GM12873 (cell line): ENCODE data around the gene PSTK.

Experiments used
- TF ChIP-seq, protein P1 (sequence below): IDR thresholded peaks from 2 replicates; pipeline ENCODE4 v1.5.1; 2012; ENCODE audit warnings: low read depth, mild to moderate bottlenecking, moderate library complexity, low read length, control low read depth; ENCODE audit not compliant: insufficient read depth; ENCODE audit errors: missing control alignments

PSTK gene

DNA sequence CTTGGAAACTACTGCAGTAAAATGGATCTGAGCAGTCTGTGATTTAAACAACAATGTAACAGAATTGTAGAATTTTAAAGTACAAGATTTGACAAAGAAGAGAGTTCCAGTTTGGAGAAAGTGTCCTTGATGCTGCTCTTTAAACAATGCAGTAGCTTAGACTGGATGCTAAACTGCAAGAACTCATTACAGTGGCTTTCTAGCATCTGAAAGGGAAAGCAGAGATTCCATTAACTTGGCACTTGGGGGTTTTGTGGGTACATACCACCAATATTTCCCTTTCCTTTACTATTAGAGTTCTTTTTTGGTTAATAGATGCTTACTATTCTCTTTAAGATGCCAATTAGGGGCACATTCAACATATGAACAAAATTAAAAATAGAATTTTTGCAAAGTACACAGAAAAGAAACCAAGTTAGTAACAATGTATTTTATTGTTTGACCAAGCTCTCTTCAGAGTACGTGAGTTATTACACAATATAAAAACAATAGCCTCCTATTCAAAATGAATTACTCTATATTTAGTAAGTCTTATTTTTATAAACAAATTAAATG is 11.9 kb downstream of the PSTK start:
- TF ChIP-seq, protein P1, sequence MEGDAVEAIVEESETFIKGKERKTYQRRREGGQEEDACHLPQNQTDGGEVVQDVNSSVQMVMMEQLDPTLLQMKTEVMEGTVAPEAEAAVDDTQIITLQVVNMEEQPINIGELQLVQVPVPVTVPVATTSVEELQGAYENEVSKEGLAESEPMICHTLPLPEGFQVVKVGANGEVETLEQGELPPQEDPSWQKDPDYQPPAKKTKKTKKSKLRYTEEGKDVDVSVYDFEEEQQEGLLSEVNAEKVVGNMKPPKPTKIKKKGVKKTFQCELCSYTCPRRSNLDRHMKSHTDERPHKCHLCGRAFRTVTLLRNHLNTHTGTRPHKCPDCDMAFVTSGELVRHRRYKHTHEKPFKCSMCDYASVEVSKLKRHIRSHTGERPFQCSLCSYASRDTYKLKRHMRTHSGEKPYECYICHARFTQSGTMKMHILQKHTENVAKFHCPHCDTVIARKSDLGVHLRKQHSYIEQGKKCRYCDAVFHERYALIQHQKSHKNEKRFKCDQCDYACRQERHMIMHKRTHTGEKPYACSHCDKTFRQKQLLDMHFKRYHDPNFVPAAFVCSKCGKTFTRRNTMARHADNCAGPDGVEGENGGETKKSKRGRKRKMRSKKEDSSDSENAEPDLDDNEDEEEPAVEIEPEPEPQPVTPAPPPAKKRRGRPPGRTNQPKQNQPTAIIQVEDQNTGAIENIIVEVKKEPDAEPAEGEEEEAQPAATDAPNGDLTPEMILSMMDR = no peak

DNA sequence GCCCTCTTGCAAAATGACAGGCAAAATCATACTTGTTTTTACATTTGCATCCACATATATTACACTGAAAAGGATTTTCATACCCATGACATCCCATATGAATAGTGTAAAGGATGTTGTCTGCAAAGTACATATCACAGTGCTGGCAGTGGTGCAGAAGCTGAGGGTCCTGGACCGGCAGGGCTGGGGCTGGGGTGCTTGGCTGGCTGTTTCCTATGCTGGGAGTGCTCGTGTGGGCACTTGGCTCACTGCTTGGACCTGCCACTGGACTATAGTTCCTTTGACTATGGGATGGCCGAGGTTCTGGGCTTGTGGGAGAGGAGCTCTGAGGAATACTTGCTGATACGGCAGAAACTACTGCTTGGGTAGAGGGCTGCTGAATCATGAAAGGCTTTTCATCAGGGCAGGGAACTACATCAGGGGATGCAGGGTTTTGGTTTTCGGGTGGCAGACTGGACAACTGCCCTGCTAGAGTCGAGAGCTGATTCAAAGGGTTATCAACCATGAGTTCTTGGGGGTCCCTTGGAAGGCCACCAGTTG is 13.7 kb downstream of the PSTK start:
- TF ChIP-seq, protein P1 = no peak

DNA sequence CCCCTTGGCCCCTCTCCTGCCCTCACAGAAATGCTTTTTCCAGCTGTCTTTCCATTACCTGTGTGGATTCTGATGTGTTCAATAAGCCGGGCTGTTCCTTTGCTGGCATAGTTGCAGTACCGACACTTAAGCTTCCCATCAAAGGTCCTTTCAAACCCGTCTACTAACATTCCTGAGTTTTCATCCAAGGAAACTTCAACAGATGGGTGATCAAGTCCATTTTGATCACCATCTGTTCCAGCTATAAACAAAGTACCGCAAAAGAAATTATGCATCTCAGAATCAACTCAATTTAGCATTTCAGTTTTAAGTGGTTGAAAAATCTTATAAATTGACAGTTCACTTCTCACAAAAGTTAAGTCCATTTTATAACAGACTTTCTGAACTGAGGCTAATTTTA is 15.7 kb downstream of the PSTK start:
- TF ChIP-seq, protein P1 = no peak

DNA sequence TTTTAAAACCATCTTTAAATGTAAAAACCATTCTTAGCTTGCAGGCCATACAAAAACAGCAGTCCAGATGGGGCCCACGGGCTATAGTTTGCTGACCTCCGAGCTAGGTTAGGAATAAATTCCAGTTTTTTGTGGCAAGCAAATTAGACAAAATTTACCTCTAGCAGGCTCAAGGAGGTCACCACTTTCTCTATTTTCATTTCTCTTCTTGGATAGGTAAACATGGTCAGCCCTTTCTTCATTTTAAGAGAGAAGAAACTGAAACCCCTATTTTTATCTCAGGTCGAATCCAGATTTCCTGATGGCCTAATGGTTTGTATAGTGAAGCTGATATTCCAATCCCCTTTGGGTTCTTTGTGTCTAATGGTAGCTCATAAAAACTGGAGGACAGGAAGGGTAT is 17.7 kb downstream of the PSTK start:
- TF ChIP-seq, protein P1 = no peak

DNA sequence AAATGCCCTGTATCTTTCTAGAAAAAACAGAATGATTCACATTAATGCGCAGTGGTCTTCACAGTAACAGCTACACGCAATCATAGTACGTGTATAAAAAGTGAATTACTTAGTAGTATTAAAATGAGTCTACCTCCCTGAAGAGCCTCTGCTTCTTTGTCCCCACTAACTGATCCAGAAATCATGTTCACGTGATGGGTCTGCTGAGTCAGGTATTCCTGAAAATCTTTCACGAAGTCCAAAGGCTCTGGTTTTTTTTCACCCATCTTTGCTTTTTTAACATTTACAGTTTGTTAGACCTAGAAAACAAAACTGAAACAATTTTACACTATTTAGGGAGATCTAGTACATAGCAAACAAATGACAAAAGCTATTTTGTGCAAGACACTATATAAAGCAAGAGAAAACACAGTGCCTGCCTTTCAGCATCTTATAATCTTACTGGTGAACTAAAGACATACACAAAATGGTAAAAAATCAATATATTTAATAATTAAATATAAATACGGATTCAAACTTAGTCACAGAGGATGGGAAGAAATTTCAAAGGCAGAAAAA is 18.2 kb downstream of the PSTK start:
- TF ChIP-seq, protein P1 = no peak

DNA sequence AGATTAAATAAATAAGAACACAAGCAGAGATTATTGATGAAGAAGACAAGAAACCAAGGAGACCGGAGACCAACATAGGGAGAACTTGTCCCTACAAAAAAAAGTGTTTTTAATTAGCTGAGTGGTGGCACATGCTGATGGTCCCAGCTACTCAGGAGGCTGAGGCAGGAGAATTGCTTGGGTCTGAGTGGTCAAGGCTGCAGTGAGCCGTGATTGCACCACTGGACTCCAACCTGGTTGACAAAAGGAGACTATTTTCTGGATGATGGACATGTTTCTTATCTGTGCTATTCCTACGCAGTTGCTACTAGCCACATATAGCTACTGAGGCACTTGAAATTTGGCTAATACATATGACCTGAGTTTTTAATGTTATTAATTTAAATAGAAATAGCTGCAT is 18.7 kb downstream of the PSTK start:
- TF ChIP-seq, protein P1 = no peak

DNA sequence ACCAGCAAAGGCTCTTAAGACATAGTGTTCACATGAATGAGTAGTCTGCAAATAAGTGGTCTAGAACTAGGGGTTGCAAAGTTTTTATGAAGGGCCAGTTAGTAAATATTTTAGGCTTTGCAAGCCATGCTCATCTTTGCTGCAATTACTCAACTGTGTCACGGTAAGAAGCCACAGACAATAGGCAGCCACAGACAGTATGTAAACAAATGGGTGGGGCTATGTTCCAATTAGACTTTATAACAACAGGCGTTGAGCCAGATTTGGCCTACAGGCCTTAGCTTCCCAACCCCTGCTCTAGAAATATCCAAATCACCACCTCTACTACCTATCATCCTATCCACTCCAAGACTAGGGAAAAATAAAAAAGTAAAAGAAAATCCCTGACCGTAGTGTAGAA is 19.1 kb downstream of the PSTK start:
- TF ChIP-seq, protein P1 = no peak

DNA sequence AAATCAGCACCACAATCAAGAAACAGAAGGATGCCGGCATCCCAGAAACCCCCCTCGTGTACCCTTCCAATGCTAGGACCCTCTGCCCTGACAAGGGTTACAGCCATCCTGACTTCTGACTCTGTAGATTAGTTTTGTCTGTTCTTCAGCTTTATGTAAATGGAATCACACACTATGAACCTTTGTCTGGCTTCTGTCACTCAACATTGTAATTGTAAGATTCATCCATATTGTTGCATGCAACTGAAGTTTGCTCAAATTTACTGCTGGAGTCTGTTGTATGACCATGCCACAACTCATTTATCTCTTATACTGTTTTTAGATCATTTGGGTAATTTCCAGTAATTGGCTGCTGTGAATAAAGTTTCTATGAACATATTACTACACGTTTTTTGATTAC is 20.0 kb downstream of the PSTK start:
- TF ChIP-seq, protein P1 = no peak
